Nephron (organoid): Measurements from ENCODE around the gene NOSIP.
A peak's percentile ranks its signal among the peaks of the same experiment; 100 is the strongest.

Experiments
- H3K27ac Mint-ChIP-seq, 3 experiments: 2 replicates each; pipeline ENCODE4 v1.8.0; 2020; ENCODE audit warnings: mixed read lengths in 3 of 3, mild to moderate bottlenecking in 2 of 3, moderate library complexity in 1 of 3
- H3K27me3 Mint-ChIP-seq: 2 replicates; pipeline ENCODE4 v1.8.0; 2021; ENCODE audit warnings: low read depth, mild to moderate bottlenecking, moderate library complexity, mixed read lengths
- H3K36me3 Mint-ChIP-seq: 2 replicates; pipeline ENCODE4 v1.8.0; 2020; ENCODE audit warnings: low read depth, mixed read lengths
- H3K4me1 Mint-ChIP-seq: 2 replicates; pipeline ENCODE4 v1.8.0; 2020; ENCODE audit warnings: mixed read lengths
- H3K4me3 Mint-ChIP-seq, 3 experiments: 2 replicates each; pipeline ENCODE4 v1.8.0; 2020; ENCODE audit warnings: mild to moderate bottlenecking in 3 of 3, mixed read lengths in 3 of 3, moderate library complexity in 2 of 3
- H3K9me3 Mint-ChIP-seq: 2 replicates; pipeline ENCODE4 v1.8.0; 2020; ENCODE audit warnings: mixed read lengths
- CTCF ChIP-seq, 3 experiments: fragments of 200-600 bp; sonication (generic); IDR thresholded peaks; one replicate each; pipeline ENCODE4 v1.5.0; 2021; ENCODE audit warnings: antibody characterized with exemption in 3 of 3; ENCODE audit not compliant: unreplicated experiment in 3 of 3

Gene NOSIP

GRCh38 chr19:49533551-49534488 lies 46.5 kb downstream of the NOSIP start:
- no peaks in the 10 kb centered on the region for H3K9me3 Mint-ChIP-seq
- H3K27me3 Mint-ChIP-seq: peaks cover 5% of the 10 kb centered on the region
- H3K4me3 Mint-ChIP-seq: peak overlapping the region; percentile 75 to 90 (median 89)
- H3K36me3 Mint-ChIP-seq: peaks cover 12% of the 10 kb centered on the region
- H3K27ac Mint-ChIP-seq: no peak overlapping the region
- TF ChIP-seq CTCF (IDR thresholded peaks at IDR 0.05; ENCODE audit: unreplicated experiment in 3 of 3): peak; percentile 14 to 44 (median 35)
- H3K4me1 Mint-ChIP-seq: peaks cover 13% of the 10 kb centered on the region

GRCh38 chr19:49530708-49531107 lies 49.6 kb downstream of the NOSIP start:
- Mint-ChIP-seq H3K27ac (no peak overlapping the region), H3K4me1 (peaks cover 19% of the 10 kb centered on the region), H3K9me3 (no peaks in the 10 kb centered on the region), H3K4me3 (peak overlapping the region in 2 of 3 experiments; percentile 36 to 52), H3K36me3 (peaks cover 32% of the 10 kb centered on the region), H3K27me3 (peaks cover 12% of the 10 kb centered on the region)
- no peak for TF ChIP-seq CTCF (IDR thresholded peaks at IDR 0.05; ENCODE audit: unreplicated experiment in 3 of 3)

GRCh38 chr19:49528211-49528771 lies 52.1 kb downstream of the NOSIP start:
- H3K27me3 Mint-ChIP-seq: peaks cover 12% of the 10 kb centered on the region
- no peaks in the 10 kb centered on the region for H3K9me3 Mint-ChIP-seq
- peaks cover 46% of the 10 kb centered on the region for H3K36me3 Mint-ChIP-seq
- no peak for TF ChIP-seq CTCF (IDR thresholded peaks at IDR 0.05; ENCODE audit: unreplicated experiment in 3 of 3)
- peaks cover 10% of the 10 kb centered on the region for H3K4me1 Mint-ChIP-seq
- peak overlapping the region; percentile 78 to 84 (median 80) for H3K4me3 Mint-ChIP-seq
- H3K27ac Mint-ChIP-seq: no peak overlapping the region

- peaks cover 45% of the 10 kb centered on the region for H3K36me3 Mint-ChIP-seq
- H3K4me1 Mint-ChIP-seq: peaks cover 6% of the 10 kb centered on the region
- H3K4me3 Mint-ChIP-seq: no peak overlapping the region
- TF ChIP-seq CTCF (IDR thresholded peaks at IDR 0.05; ENCODE audit: unreplicated experiment in 3 of 3): no peak
- H3K9me3 Mint-ChIP-seq: no peaks in the 10 kb centered on the region
- H3K27me3 Mint-ChIP-seq: peaks cover 7% of the 10 kb centered on the region
- peak overlapping the region in 1 of 3 experiments; percentile 39 for H3K27ac Mint-ChIP-seq
These were observed 55.4 kb downstream of the NOSIP start for GRCh38 chr19:49524812-49525455.

GRCh38 chr19:49520705-49521319 lies 59.5 kb downstream of the NOSIP start:
- Mint-ChIP-seq H3K4me3 (no peak overlapping the region), H3K36me3 (peaks cover 44% of the 10 kb centered on the region), H3K9me3 (no peaks in the 10 kb centered on the region), H3K27me3 (no peaks in the 10 kb centered on the region), H3K4me1 (peaks cover 2% of the 10 kb centered on the region), H3K27ac (peak overlapping the region in 2 of 3 experiments; percentile 57 to 83)
- TF ChIP-seq CTCF (IDR thresholded peaks at IDR 0.05; ENCODE audit: unreplicated experiment in 3 of 3): no peak
